ENCODE measurements around the gene DNM3. TPM values are rescaled to one million over a fixed set of nuclear protein-coding genes. Genes with fewer than 3 reads are reported as not detected.

DNM3 gene
- total and polyA plus RNA-seq, 7 donors = 0.60 to 13.3 (median 3.9) TPM

- TF ChIP-seq CTCF (IDR thresholded peaks at IDR 0.05) = no peak
- no peak for TF ChIP-seq POLR2AphosphoS5 (IDR thresholded peaks at IDR 0.05)
- TF ChIP-seq POLR2A (IDR thresholded peaks at IDR 0.05) = no peak
- TF ChIP-seq EP300 (IDR thresholded peaks at IDR 0.05) = no peak
- WGBS, 2 donors = 25 to 67% methylated on average over 6 of the region's 6 CpGs
- no peak for DNase-seq
- intact Hi-C loops (cut with DNase I) = no loop called here
- Histone ChIP-seq H3K27ac (no peak overlapping the region), H3K4me1 (peaks cover 0 to 9% (median 3%) of the 10 kb centered on the region in 4 donors), H3K4me3 (no peak overlapping the region), H3K27me3 (no peaks in the 10 kb centered on the region), H3K9me3 (no peaks in the 10 kb centered on the region), H3K36me3 (no peaks in the 10 kb centered on the region)
Observed at GRCh38 chr1:172453153-172453545, 611.9 kb downstream of the DNM3 start.

- Histone ChIP-seq H3K4me3 (no peak overlapping the region), H3K27me3 (no peaks in the 10 kb centered on the region), H3K9me3 (no peaks in the 10 kb centered on the region), H3K27ac (no peak overlapping the region), H3K36me3 (no peaks in the 10 kb centered on the region), H3K4me1 (peaks cover 0 to 9% (median 3%) of the 10 kb centered on the region in 4 donors)
- no peak for DNase-seq
- TF ChIP-seq POLR2AphosphoS5 (IDR thresholded peaks at IDR 0.05) = no peak
- TF ChIP-seq CTCF (IDR thresholded peaks at IDR 0.05) = no peak
- no peak for TF ChIP-seq POLR2A (IDR thresholded peaks at IDR 0.05)
- no peak for TF ChIP-seq EP300 (IDR thresholded peaks at IDR 0.05)
- intact Hi-C loops (cut with DNase I) = no loop called here
- WGBS, 2 donors = 10 to 64% methylated on average over 1 of the region's 1 CpG
Observed at GRCh38 chr1:172453607-172454006, 612.3 kb downstream of the DNM3 start.

GRCh38 chr1:172455451-172455850, 614.2 kb downstream of the DNM3 start:
- no peaks in the 10 kb centered on the region for H3K27me3 ChIP-seq
- DNase-seq = no peak
- H3K27ac ChIP-seq = no peak overlapping the region
- no peak for TF ChIP-seq POLR2AphosphoS5 (IDR thresholded peaks at IDR 0.05)
- TF ChIP-seq CTCF (IDR thresholded peaks at IDR 0.05) = no peak
- no peak for TF ChIP-seq EP300 (IDR thresholded peaks at IDR 0.05)
- no peak for TF ChIP-seq POLR2A (IDR thresholded peaks at IDR 0.05)
- intact Hi-C loops (cut with DNase I) = no loop called here
- H3K36me3 ChIP-seq = no peaks in the 10 kb centered on the region
- H3K9me3 ChIP-seq = no peaks in the 10 kb centered on the region
- 33 to 85% methylated on average over 1 of the region's 1 CpG for WGBS, 2 donors
- H3K4me1 ChIP-seq = peaks cover 0 to 1% (median under 1%) of the 10 kb centered on the region in 4 donors
- H3K4me3 ChIP-seq = no peak overlapping the region

GRCh38 chr1:172456344-172456769, 615.1 kb downstream of the DNM3 start:
- intact Hi-C loops (cut with DNase I) = no loop called here
- TF ChIP-seq EP300 (IDR thresholded peaks at IDR 0.05) (no peak), POLR2AphosphoS5 (IDR thresholded peaks at IDR 0.05) (no peak), CTCF (IDR thresholded peaks at IDR 0.05) (no peak), POLR2A (IDR thresholded peaks at IDR 0.05) (no peak)

GRCh38 chr1:172457479-172458130, 616.3 kb downstream of the DNM3 start:
- DNase-seq = no peak
- WGBS, 2 donors = 95 to 98% methylated on average over 1 of the region's 1 CpG
- TF ChIP-seq POLR2A (IDR thresholded peaks at IDR 0.05) = no peak
- TF ChIP-seq CTCF (IDR thresholded peaks at IDR 0.05) = no peak
- TF ChIP-seq POLR2AphosphoS5 (IDR thresholded peaks at IDR 0.05) = no peak
- no peak for TF ChIP-seq EP300 (IDR thresholded peaks at IDR 0.05)
- H3K36me3 ChIP-seq = no peaks in the 10 kb centered on the region
- no peaks in the 10 kb centered on the region for H3K27me3 ChIP-seq
- H3K27ac ChIP-seq = no peak overlapping the region
- H3K9me3 ChIP-seq = no peaks in the 10 kb centered on the region
- H3K4me1 ChIP-seq = no peaks in the 10 kb centered on the region
- no peak overlapping the region for H3K4me3 ChIP-seq
- intact Hi-C loops (cut with DNase I) = no loop called here

More at GRCh38 chr1:172456344-172456769, 615.1 kb downstream of the DNM3 start:
- Histone ChIP-seq H3K9me3 (no peaks in the 10 kb centered on the region), H3K27me3 (no peaks in the 10 kb centered on the region), H3K4me1 (no peaks in the 10 kb centered on the region), H3K4me3 (no peak overlapping the region), H3K27ac (no peak overlapping the region), H3K36me3 (no peaks in the 10 kb centered on the region)
- no peak for DNase-seq
- 91 to 96% methylated on average over 5 of the region's 5 CpGs for WGBS, 2 donors
